ENCODE results near the gene ANO1.

- TF ChIP-seq CTCF (IDR thresholded peaks at IDR 0.05) (no peak), POLR2A (IDR thresholded peaks at IDR 0.05) (no peak), POLR2AphosphoS5 (IDR thresholded peaks at IDR 0.05) (no peak)
Observed at GRCh38 chr11:70075836-70076235, 2.3 kb upstream of the ANO1 start.

Data from breast epithelium (tissue), 3 donors.